SU-DHL-6 (cell line): Measurements from ENCODE around the gene DRC7.

Experiments
- CTCF ChIP-seq: fragments of 200-600 bp; sonication (generic); IDR thresholded peaks from one replicate; pipeline ENCODE4 v1.5.1; 2017; ENCODE audit warnings: antibody characterized with exemption, mild to moderate bottlenecking, low read length, moderate library complexity; ENCODE audit not compliant: insufficient read depth, poor library complexity, severe bottlenecking
- EZH2phosphoT487 ChIP-seq: fragments of 200-600 bp; sonication (generic), shearing (Covaris generic); conservative IDR thresholded peaks from 2 replicates; pipeline ENCODE4 v1.6.1; 2018; ENCODE audit warnings: mild to moderate bottlenecking, antibody characterized with exemption, low read length, moderate library complexity, mixed read lengths

DNA sequence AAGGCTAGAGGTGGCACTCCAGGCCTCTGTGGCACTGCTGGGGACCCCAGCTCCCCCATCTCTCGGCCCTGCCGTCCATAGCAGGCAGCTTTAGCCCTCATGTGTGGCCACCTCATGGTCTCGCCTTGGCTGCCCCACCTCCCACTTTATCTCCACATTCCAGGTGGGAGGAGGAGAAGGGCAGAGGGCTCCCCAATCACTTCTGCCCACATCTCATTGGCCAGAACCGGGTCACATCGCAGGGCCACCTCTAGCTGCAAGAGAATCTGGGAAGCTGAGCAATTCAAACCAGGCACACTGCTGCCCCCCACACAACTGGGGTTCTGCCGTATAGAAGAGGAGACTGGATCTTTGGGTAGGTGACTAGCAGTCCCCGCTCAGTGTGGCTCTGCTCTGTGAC is 1.6 kb downstream of the DRC7 start:
- TF ChIP-seq CTCF (no peak), EZH2phosphoT487 (no peak)
